ENCODE data around the gene KRTAP6-3. TPM values are rescaled to one million over a fixed set of nuclear protein-coding genes. Genes with fewer than 3 reads are reported as not detected.

Gene KRTAP6-3
- polyA plus RNA-seq (2011; rRNA removed) = not detected in 2 replicates
- not detected in 2 replicates for polyA plus RNA-seq (2012; cell fraction: cytosol; rRNA removed)
- polyA plus RNA-seq (2012; cell fraction: nucleus; rRNA removed) = not detected in 2 replicates
- not detected in 3 replicates for polyA plus RNA-seq (2017; fragmentation: RNase III; extraction: RNeasy Plus Mini Kit Qiagen cat#74134 plus additional on column Dnase treatment)
- polyA minus RNA-seq (2011; rRNA and poly(A)+ RNA removed) = not detected in 2 replicates

- Histone ChIP-seq H3K4me1 (no peaks in the 10 kb centered on the region), H3K4me2 (no peak within 1 kb of the TSS), H3K9me3 (no peaks in the 10 kb centered on the region), H3K27ac (no peak within 1 kb of the TSS), H3K4me3 (no peak within 1 kb of the TSS)
- ChIA-PET POLR2A (no interaction called here), CTCF (no interaction called here)
- TF ChIP-seq KDM1A (IDR thresholded peaks at IDR 0.05; ENCODE audit: low read depth) (no peak), NFE2L2 (conservative IDR thresholded peaks at IDR 0.05; ENCODE audit: low read length) (no peak), CBX2 (IDR thresholded peaks at IDR 0.05; ENCODE audit: borderline replicate concordance, low read depth) (no peak), ZSCAN20 (CRISPR knock-in tag; IDR thresholded peaks at IDR 0.05) (no peak), NPAS2 (CRISPR knock-in tag; IDR thresholded peaks at IDR 0.05; ENCODE audit: borderline replicate concordance) (no peak), BHLHE40 (IDR thresholded peaks at IDR 0.05; ENCODE audit: low read depth, low read length) (no peak), FOXS1 (CRISPR knock-in tag; IDR thresholded peaks at IDR 0.05) (no peak)
- 12% methylated on average over 3 of the region's 4 CpGs for WGBS (ENCODE audit: missing lambda C conversion rate)
- ATAC-seq (no peak), FAIRE-seq (no peak), DNase-seq (ENCODE audit: low read depth in 1 of 2, low spot score in 1 of 2) (no peak)
Measured at GRCh38 chr21:30592140-30592539, at the start of gene KRTAP6-3. TSS of gene KRTAP6-3 (plus strand) at chr21:30592440. CDS start at chr21:30592446, 6 bp downstream.

GRCh38 chr21:30552782-30553181 is 39.5 kb upstream of the KRTAP6-3 start:
- WGBS (ENCODE audit: missing lambda C conversion rate) = 0% methylated on average over 1 of the region's 1 CpG
- H3K4me2 ChIP-seq = no peak overlapping the region
- ChIA-PET CTCF (no interaction called here), POLR2A (no interaction called here)
- DNase-seq (ENCODE audit: low read depth in 1 of 2, low spot score in 1 of 2) (no peak), ATAC-seq (no peak), FAIRE-seq (no peak)
- no peaks in the 10 kb centered on the region for H3K4me1 ChIP-seq
- H3K27ac ChIP-seq = no peak overlapping the region
- TF ChIP-seq MAZ (IDR thresholded peaks at IDR 0.05; ENCODE audit: borderline replicate concordance, low read depth, low read length) (no peak), HOXB13 (CRISPR knock-in tag; IDR thresholded peaks at IDR 0.05; ENCODE audit: low read depth) (no peak)
- no peak overlapping the region for H3K4me3 ChIP-seq
- no peaks in the 10 kb centered on the region for H3K9me3 ChIP-seq

- H3K9me3 ChIP-seq = no peaks in the 10 kb centered on the region
- FAIRE-seq = no peak
- no peak overlapping the region for H3K4me3 ChIP-seq
- 2% methylated on average over 2 of the region's 2 CpGs for WGBS (ENCODE audit: missing lambda C conversion rate)
- no peak for ATAC-seq
- H3K27ac ChIP-seq = no peak overlapping the region
- no peak for DNase-seq (ENCODE audit: low read depth in 1 of 2, low spot score in 1 of 2)
- CTCF ChIA-PET = no interaction called here
- no peaks in the 10 kb centered on the region for H3K4me1 ChIP-seq
- no peak overlapping the region for H3K4me2 ChIP-seq
- POLR2A ChIA-PET = no interaction called here
- TF ChIP-seq ESRRA (IDR thresholded peaks at IDR 0.05; ENCODE audit: borderline replicate concordance, low read length) (no peak), PBX3 (IDR thresholded peaks at IDR 0.05) (no peak), CHD4 (IDR thresholded peaks at IDR 0.05; ENCODE audit: borderline replicate concordance) (no peak), JUN (IDR thresholded peaks at IDR 0.05) (no peak), CTCF (IDR thresholded peaks at IDR 0.05) (no peak), POLR2A (IDR thresholded peaks at IDR 0.05; ENCODE audit: low read length) (no peak), GATA3 (IDR thresholded peaks at IDR 0.05; ENCODE audit: borderline replicate concordance) (no peak), NR3C1 (IDR thresholded peaks at IDR 0.05) (no peak), HMGXB4 (CRISPR knock-in tag; IDR thresholded peaks at IDR 0.05; ENCODE audit: borderline replicate concordance) (no peak), ZC3H11A (IDR thresholded peaks at IDR 0.05) (no peak), HES2 (IDR thresholded peaks at IDR 0.05) (no peak), SMC3 (IDR thresholded peaks at IDR 0.05) (no peak), HOXB5 (CRISPR knock-in tag; IDR thresholded peaks at IDR 0.05) (no peak), MAFK (IDR thresholded peaks at IDR 0.05; ENCODE audit: partially characterized antibody) (no peak), FOSB (CRISPR knock-in tag; IDR thresholded peaks at IDR 0.05) (no peak)
Measured at GRCh38 chr21:30555095-30555494, 37.1 kb upstream of the KRTAP6-3 start.
